ENCODE results near the gene USP31.

- no peak for TF ChIP-seq CTCF (IDR thresholded peaks at IDR 0.05; ENCODE audit: low read length)
- TF ChIP-seq EZH2 (IDR thresholded peaks at IDR 0.05; ENCODE audit: borderline replicate concordance, low read length) = no peak
These were observed 86.7 kb downstream of the USP31 start for GRCh38 chr16:23062524-23062923.

Data from OCI-LY1 (cell line).